ENCODE measurements around the gene KIDINS220. TPM values are rescaled to one million over a fixed set of nuclear protein-coding genes. Genes with fewer than 3 reads are reported as not detected.

Gene KIDINS220
- total and polyA plus RNA-seq, 9 donors = 33.8 to 96.9 (median 66.7) TPM

DNA sequence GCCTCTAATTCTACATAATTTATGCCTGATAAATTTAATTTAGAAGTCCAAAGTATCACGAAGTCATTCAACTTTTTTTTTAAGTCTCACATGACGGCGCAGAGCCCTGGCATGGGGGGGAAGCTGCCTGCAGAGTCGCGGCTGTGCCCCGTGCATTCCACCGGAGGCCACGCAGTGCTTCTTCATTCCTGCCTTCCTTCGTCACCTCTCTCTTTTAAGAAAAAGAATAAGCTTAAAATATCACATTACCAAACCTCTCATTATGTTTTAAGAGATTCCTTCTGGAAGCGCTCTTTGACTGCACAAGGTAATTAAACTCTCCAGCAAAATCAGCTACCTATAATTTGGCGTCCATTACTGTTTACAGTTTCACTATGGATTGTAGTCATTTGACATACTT is 20.3 kb upstream of the KIDINS220 start:
- Histone ChIP-seq H3K36me3 (no peaks in the 10 kb centered on the region), H3K27ac (no peak overlapping the region), H3K4me3 (no peak overlapping the region), H3K27me3 (no peaks in the 10 kb centered on the region), H3K4me1 (ENCODE audit: insufficient read depth) (no peaks in the 10 kb centered on the region), H3K9me3 (no peaks in the 10 kb centered on the region)
- intact Hi-C loops (cut with DNase I) = no loop called here
- WGBS, 3 donors = 95 to 97% (median 96%) methylated on average over 11 of the region's 11 CpGs
- DNase-seq = no peak
- TF ChIP-seq, protein P1, sequence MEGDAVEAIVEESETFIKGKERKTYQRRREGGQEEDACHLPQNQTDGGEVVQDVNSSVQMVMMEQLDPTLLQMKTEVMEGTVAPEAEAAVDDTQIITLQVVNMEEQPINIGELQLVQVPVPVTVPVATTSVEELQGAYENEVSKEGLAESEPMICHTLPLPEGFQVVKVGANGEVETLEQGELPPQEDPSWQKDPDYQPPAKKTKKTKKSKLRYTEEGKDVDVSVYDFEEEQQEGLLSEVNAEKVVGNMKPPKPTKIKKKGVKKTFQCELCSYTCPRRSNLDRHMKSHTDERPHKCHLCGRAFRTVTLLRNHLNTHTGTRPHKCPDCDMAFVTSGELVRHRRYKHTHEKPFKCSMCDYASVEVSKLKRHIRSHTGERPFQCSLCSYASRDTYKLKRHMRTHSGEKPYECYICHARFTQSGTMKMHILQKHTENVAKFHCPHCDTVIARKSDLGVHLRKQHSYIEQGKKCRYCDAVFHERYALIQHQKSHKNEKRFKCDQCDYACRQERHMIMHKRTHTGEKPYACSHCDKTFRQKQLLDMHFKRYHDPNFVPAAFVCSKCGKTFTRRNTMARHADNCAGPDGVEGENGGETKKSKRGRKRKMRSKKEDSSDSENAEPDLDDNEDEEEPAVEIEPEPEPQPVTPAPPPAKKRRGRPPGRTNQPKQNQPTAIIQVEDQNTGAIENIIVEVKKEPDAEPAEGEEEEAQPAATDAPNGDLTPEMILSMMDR (IDR thresholded peaks at IDR 0.05) = no peak
- no peak for TF ChIP-seq EP300 (IDR thresholded peaks at IDR 0.05)

DNA sequence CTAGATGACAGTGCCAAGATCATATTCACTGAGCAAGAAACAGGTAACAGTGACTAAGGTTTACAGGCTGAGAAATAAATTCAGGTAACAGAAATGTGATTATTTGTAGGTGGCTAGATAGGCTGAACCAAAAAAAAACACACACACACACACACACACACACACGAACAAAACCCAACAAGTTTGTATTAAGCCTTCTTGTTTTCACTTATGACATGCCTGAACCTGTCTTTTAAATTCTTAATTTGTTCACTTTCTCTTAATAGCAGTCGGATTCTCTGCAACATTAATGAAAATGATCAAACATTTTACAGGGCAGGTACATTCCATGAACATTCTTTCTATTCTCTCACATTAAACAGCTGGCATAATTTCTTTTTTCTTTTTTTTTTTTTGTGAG is 18.8 kb upstream of the KIDINS220 start:
- H3K36me3 ChIP-seq = no peaks in the 10 kb centered on the region
- DNase-seq = no peak
- intact Hi-C loops (cut with DNase I) = no loop called here
- TF ChIP-seq, protein P1 (IDR thresholded peaks at IDR 0.05) = no peak
- TF ChIP-seq EP300 (IDR thresholded peaks at IDR 0.05) (no peak), POLR2A (IDR thresholded peaks at IDR 0.05) (no peak)
- H3K9me3 ChIP-seq = no peaks in the 10 kb centered on the region
- no peaks in the 10 kb centered on the region for H3K27me3 ChIP-seq
- H3K27ac ChIP-seq = no peak overlapping the region
- H3K4me1 ChIP-seq (ENCODE audit: insufficient read depth) = no peaks in the 10 kb centered on the region
- H3K4me3 ChIP-seq = no peak overlapping the region
- 95 to 100% (median 95%) methylated on average over 2 of the region's 2 CpGs for WGBS, 3 donors

DNA sequence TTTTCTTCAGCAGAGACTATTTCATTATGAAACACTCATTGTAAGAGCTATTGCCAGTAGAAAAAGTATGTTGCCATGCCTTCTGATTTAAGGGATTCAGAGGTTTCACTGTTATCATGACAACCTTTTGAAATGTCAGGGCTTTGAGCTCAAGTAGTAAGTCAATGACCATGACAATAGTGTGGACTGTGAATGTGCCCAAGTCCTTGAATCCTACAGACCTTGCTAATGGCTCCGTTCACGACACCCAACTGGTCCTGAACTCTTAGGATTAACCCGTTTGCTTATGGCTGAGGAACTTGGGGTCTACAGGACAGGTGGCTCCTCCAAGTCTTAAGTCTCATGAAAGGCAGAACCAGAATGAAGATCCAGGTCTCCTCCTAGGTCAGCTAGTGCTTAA is 17.6 kb upstream of the KIDINS220 start:
- DNase-seq = no peak
- 93 to 97% (median 96%) methylated on average over 3 of the region's 3 CpGs for WGBS, 3 donors

DNA sequence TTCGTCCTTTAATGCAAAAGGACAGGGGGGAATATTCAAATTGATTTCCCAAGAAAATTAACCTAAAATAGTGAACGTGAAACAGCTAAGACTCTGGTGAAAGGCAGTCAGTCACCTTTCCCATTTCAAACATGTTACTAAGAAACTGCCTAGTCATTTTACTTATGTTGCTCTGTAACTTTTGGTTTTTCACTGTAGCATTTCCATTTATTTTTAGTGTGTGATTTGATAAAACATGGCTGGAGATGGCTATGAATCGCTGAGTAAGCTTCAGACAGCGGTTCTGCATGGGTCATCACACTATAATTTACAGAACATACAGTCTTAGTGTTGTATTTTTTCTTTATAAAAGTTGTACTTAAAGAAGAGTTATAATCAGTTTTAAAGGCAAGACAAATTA is 16.0 kb upstream of the KIDINS220 start:
- Histone ChIP-seq H3K9me3 (no peaks in the 10 kb centered on the region), H3K36me3 (no peaks in the 10 kb centered on the region), H3K27me3 (no peaks in the 10 kb centered on the region), H3K4me3 (no peak overlapping the region), H3K4me1 (ENCODE audit: insufficient read depth) (no peaks in the 10 kb centered on the region), H3K27ac (no peak overlapping the region)
- no peak for DNase-seq
- TF ChIP-seq POLR2A (IDR thresholded peaks at IDR 0.05) (no peak), EP300 (IDR thresholded peaks at IDR 0.05) (no peak)
- TF ChIP-seq, protein P1 (IDR thresholded peaks at IDR 0.05) = no peak
- 93 to 94% (median 93%) methylated on average over 4 of the region's 4 CpGs for WGBS, 3 donors
- intact Hi-C loops (cut with DNase I) = no loop called here

More for the DNA sequence above, 17.6 kb upstream of the KIDINS220 start:
- intact Hi-C loops (cut with DNase I) = no loop called here
- Histone ChIP-seq H3K27me3 (no peaks in the 10 kb centered on the region), H3K4me3 (no peak overlapping the region), H3K9me3 (no peaks in the 10 kb centered on the region), H3K4me1 (ENCODE audit: insufficient read depth) (no peaks in the 10 kb centered on the region), H3K27ac (no peak overlapping the region), H3K36me3 (no peaks in the 10 kb centered on the region)
- no peak for TF ChIP-seq POLR2A (IDR thresholded peaks at IDR 0.05)
- TF ChIP-seq, protein P1 (IDR thresholded peaks at IDR 0.05) = no peak
- TF ChIP-seq EP300 (IDR thresholded peaks at IDR 0.05) = no peak

All from ovary (tissue), 9 donors.